Endothelial cell of umbilical vein (primary cell): ENCODE data around the gene RPS6KL1. TPM values are rescaled to one million over a fixed set of nuclear protein-coding genes. Genes with fewer than 3 reads are reported as not detected.

Experiments
- BruUV-seq: library from RNA; stranded (reverse); fragments of 400-500 nt; replicated peaks from 2 replicates; lab custom pipeline; 2021; lab: Mats Ljungman, UMichigan
- CTCF ChIA-PET: fragments of 300-600, 350-600 bp; sonication (Branson Sonifier 250); formaldehyde crosslinking; loops from one replicate; lab custom pipeline; 2021; ENCODE audit warnings: antibody characterized with exemption, inconsistent platforms; lab: Charles Lee
- POLR2A ChIA-PET: fragments of 300-600, 350-600 bp; sonication (Branson Sonifier 250); formaldehyde crosslinking; loops from one replicate; lab custom pipeline; 2021; ENCODE audit warnings: antibody characterized with exemption, inconsistent platforms; lab: Charles Lee
- DNase-seq: peaks from one replicate; pipeline ENCODE4 v3.0.0-alpha.2; 2011; ENCODE audit warnings: low read depth, low spot score
- FAIRE-seq: peaks from 2 replicates; lab custom pipeline; 2011; peaks lifted over from hg19 to GRCh38; lab: Jason Lieb, UNC
- H2AFZ ChIP-seq: 2 replicates; pipeline ENCODE4 v1.6.0; 2012; ENCODE audit warnings: low read depth, low read length, control low read depth, inconsistent platforms
- H3K27ac ChIP-seq: 2 replicates; pipeline ENCODE4 v1.5.1; 2011; ENCODE audit warnings: low read depth, mild to moderate bottlenecking, control low read depth, low read length, moderate library complexity; ENCODE audit not compliant: insufficient read depth
- H3K27me3 ChIP-seq, 2 experiments: 2 replicates each; pipeline versions ENCODE4 v1.6.0 to v1.6.1; 2011; ENCODE audit warnings: low read length in 2 of 2, mixed read lengths in 1 of 2; ENCODE audit not compliant: control insufficient read depth in 2 of 2, insufficient read depth in 2 of 2
- H3K36me3 ChIP-seq, 2 experiments: 2 replicates in 1 of 2; 3 replicates in 1 of 2; pipeline ENCODE4 v1.5.1; 2011; ENCODE audit warnings: low read length in 2 of 2, mild to moderate bottlenecking in 1 of 2, moderate library complexity in 1 of 2; ENCODE audit not compliant: control insufficient read depth in 2 of 2, insufficient read depth in 2 of 2; ENCODE audit errors: extremely low read depth in 1 of 2
- H3K4me1 ChIP-seq: 3 replicates; pipeline ENCODE4 v1.5.1; 2011; ENCODE audit warnings: mild to moderate bottlenecking, low read length; ENCODE audit not compliant: control insufficient read depth, insufficient read depth; ENCODE audit errors: extremely low read depth
- H3K4me2 ChIP-seq: 2 replicates; pipeline ENCODE4 v1.6.1; 2011; ENCODE audit warnings: low read length, control low read depth, mixed read lengths; ENCODE audit not compliant: insufficient read depth
- H3K4me3 ChIP-seq, 3 experiments: fragments of 200-600 bp in 1 of 3; sonication (generic), shearing (Covaris generic) in 1 of 3; replicated peaks in 1 of 3; 2 replicates each; pipeline ENCODE4 v1.5.1; 2011 to 2016; ENCODE audit warnings: control low read depth in 3 of 3, low read length in 3 of 3, mild to moderate bottlenecking in 2 of 3, inconsistent platforms in 1 of 3, low read depth in 1 of 3, moderate library complexity in 1 of 3; ENCODE audit not compliant: insufficient read depth in 1 of 3
- H3K79me2 ChIP-seq: 2 replicates; pipeline ENCODE4 v1.6.0; 2012; ENCODE audit warnings: low read length, inconsistent platforms; ENCODE audit not compliant: control insufficient read depth, insufficient read depth
- H3K9ac ChIP-seq: replicated peaks from 2 replicates; pipeline ENCODE3; 2011; ENCODE audit warnings: low read length, control low read depth; ENCODE audit not compliant: insufficient read depth; ENCODE audit errors: extremely low read depth
- H3K9me1 ChIP-seq: replicated peaks from 3 replicates; pipeline ENCODE4 v1.6.0; 2011; ENCODE audit warnings: mild to moderate bottlenecking, low read length; ENCODE audit not compliant: control insufficient read depth, insufficient read depth; ENCODE audit errors: extremely low read depth
- H3K9me3 ChIP-seq: replicated peaks from 2 replicates; pipeline ENCODE4 v1.5.1; 2012; ENCODE audit warnings: low read length, inconsistent platforms; ENCODE audit not compliant: control insufficient read depth, insufficient read depth
- H4K20me1 ChIP-seq: replicated peaks from 2 replicates; pipeline ENCODE3; 2011; ENCODE audit warnings: mild to moderate bottlenecking, low read length; ENCODE audit not compliant: control insufficient read depth, insufficient read depth; ENCODE audit errors: extremely low read depth
- EZH2 ChIP-seq: IDR thresholded peaks from 2 replicates; pipeline ENCODE4 v1.6.1; 2012; ENCODE audit warnings: borderline replicate concordance, low read depth, mild to moderate bottlenecking, moderate library complexity, low read length, inconsistent platforms; ENCODE audit not compliant: severe bottlenecking
- FOS ChIP-seq: IDR thresholded peaks from 2 replicates; pipeline ENCODE4 v1.6.1; 2011; ENCODE audit warnings: mild to moderate bottlenecking, low read length, moderate library complexity, borderline replicate concordance; ENCODE audit not compliant: insufficient read depth
- GATA2 ChIP-seq: IDR thresholded peaks from 2 replicates; pipeline ENCODE4 v1.7.0; 2011; ENCODE audit warnings: low read depth, mild to moderate bottlenecking, moderate library complexity, mixed read lengths, low read length; ENCODE audit not compliant: insufficient read length, insufficient read depth
- JUN ChIP-seq: IDR thresholded peaks from 2 replicates; pipeline ENCODE4 v1.6.1; 2011; ENCODE audit warnings: borderline replicate concordance, low read depth; ENCODE audit not compliant: insufficient read length, insufficient read depth
- MYC ChIP-seq: IDR thresholded peaks from one replicate; pipeline ENCODE4 v1.6.1; 2011; ENCODE audit warnings: mild to moderate bottlenecking, low read depth, low read length
- POLR2A ChIP-seq: IDR thresholded peaks from 2 replicates; pipeline ENCODE4 v1.6.1; 2012; ENCODE audit warnings: low read depth, mild to moderate bottlenecking, control low read depth, low read length
- POLR2AphosphoS5 ChIP-seq: IDR thresholded peaks from 2 replicates; pipeline ENCODE4 v1.6.1; 2012; ENCODE audit warnings: low read depth, mild to moderate bottlenecking, control low read depth, low read length, moderate library complexity; ENCODE audit not compliant: insufficient read depth
- dilution Hi-C: fragments of 300-500 bp; cut with MboI; formaldehyde crosslinking; loops from one replicate; pipeline ENCODE4 v1.15.0; 2019; ENCODE audit warnings: low sequenced_read_pairs; ENCODE audit not compliant: extremely low pct_ligation_motif_present
- intact Hi-C: fragments of 100-400 bp; cut with micrococcal nuclease; formaldehyde crosslinking; loops from one replicate; pipeline ENCODE4 v1.10.0; 2022
- polyA plus RNA-seq, 4 experiments: library from polyadenylated mRNA; depleted of rRNA in 3 of 4; stranded (reverse) in 3 of 4; unstranded in 1 of 4; fragments of >200 nt; gene quantifications; 2 replicates each; pipeline versions ENCODE4 v1.2.1 to v1.2.3, GENCODE V29; 2011 to 2012; ENCODE audit warnings: missing spikeins in 1 of 4
- total RNA-seq: library from RNA; stranded (reverse); gene quantifications from 2 replicates; pipeline ENCODE4 v1.2.3, GENCODE V29; 2021
- TF ChIP-seq, protein P1 (sequence below), 2 donors: IDR thresholded peaks; 1 replicate in 1 of 2; 2 replicates in 1 of 2; pipeline ENCODE4 v1.5.1; 2011; ENCODE audit warnings: low read length in 2 of 2, mild to moderate bottlenecking in 2 of 2, moderate library complexity in 2 of 2, control low read depth in 1 of 2, inconsistent platforms in 1 of 2, low read depth in 1 of 2; ENCODE audit not compliant: insufficient read depth in 1 of 2; ENCODE audit errors: extremely low read depth in 1 of 2
- TF ChIP-seq, protein P2 (sequence below): IDR thresholded peaks from 2 replicates; pipeline ENCODE4 v1.6.1; 2011; ENCODE audit not compliant: insufficient read depth, insufficient read length

Gene RPS6KL1
- total and polyA plus RNA-seq, 2 donors (not counting 3 experiments of a cell fraction or from before 2014, with no cell fraction given), result 10.2 to 23.8 TPM

DNA sequence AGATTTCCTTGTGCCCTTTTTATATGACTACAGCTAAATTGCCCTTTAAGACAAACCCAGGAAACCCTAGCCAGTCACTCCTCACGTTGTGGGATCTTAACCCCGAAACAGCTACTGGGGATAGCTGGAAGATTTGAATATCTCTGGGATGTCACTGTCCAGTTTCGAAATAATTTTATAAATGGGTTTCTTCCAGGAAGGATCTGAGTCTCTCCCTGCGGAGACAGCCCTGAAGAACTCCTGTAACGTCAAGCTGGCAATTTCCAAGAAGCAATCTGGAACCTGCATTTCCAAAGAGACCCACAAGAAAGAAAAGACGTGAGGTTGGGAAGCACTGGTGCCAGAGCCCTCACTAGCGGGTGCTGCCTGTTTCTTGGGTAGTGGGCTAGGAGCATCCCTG, 68.0 kb downstream of the RPS6KL1 start:
- H3K4me2 ChIP-seq, result no peak overlapping the region

More for the DNA sequence above, 68.0 kb downstream of the RPS6KL1 start:
- DNase-seq (no peak), FAIRE-seq (no peak)
- Histone ChIP-seq H3K27me3 (no peaks in the 10 kb centered on the region), H3K27ac (no peak overlapping the region), H3K4me1 (no peaks in the 10 kb centered on the region), H3K36me3 (no peaks in the 10 kb centered on the region), H2AFZ (no peak overlapping the region), H3K9me1 (no peaks in the 10 kb centered on the region), H3K4me3 (no peak overlapping the region), H4K20me1 (no peaks in the 10 kb centered on the region), H3K9me3 (no peaks in the 10 kb centered on the region), H3K9ac (no peak overlapping the region), H3K79me2 (no peaks in the 10 kb centered on the region)
- dilution Hi-C loops, result no loop called here
- no peak for TF ChIP-seq MYC
- TF ChIP-seq POLR2AphosphoS5, result no peak
- TF ChIP-seq, protein P1, sequence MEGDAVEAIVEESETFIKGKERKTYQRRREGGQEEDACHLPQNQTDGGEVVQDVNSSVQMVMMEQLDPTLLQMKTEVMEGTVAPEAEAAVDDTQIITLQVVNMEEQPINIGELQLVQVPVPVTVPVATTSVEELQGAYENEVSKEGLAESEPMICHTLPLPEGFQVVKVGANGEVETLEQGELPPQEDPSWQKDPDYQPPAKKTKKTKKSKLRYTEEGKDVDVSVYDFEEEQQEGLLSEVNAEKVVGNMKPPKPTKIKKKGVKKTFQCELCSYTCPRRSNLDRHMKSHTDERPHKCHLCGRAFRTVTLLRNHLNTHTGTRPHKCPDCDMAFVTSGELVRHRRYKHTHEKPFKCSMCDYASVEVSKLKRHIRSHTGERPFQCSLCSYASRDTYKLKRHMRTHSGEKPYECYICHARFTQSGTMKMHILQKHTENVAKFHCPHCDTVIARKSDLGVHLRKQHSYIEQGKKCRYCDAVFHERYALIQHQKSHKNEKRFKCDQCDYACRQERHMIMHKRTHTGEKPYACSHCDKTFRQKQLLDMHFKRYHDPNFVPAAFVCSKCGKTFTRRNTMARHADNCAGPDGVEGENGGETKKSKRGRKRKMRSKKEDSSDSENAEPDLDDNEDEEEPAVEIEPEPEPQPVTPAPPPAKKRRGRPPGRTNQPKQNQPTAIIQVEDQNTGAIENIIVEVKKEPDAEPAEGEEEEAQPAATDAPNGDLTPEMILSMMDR (IDR thresholded peaks at IDR 0.05; ENCODE audit: extremely low read depth in 1 of 2, insufficient read depth in 1 of 2, low read depth in 1 of 2, low read length in 2 of 2), result no peak
- no peak for TF ChIP-seq EZH2
- TF ChIP-seq JUN, result no peak
- no peak for TF ChIP-seq FOS
- no peak for TF ChIP-seq POLR2A
- no peak for TF ChIP-seq GATA2
- TF ChIP-seq, protein P2, sequence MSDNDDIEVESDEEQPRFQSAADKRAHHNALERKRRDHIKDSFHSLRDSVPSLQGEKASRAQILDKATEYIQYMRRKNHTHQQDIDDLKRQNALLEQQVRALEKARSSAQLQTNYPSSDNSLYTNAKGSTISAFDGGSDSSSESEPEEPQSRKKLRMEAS, result no peak
- ChIA-PET POLR2A (no interaction called here), CTCF (interaction anchor here (1.0 to 12.3 kb wide), 7 partner anchors 16 to 246 kb away, joined by 3 to 468 read pairs (median 4); partner anchors contain the start of gene LTBP2)
- intact Hi-C loops, result no loop called here
- BruUV-seq, result no TSS peak

Other genes starting within 250 kb of the RPS6KL1 start
- gene AREL1, start 210.2 kb downstream of the RPS6KL1 start, total RNA-seq, result 46.4 and 50.3 TPM in 2 replicates
- gene AREL1, start 210.2 kb downstream of the RPS6KL1 start, polyA plus RNA-seq, result 67.2 and 87.1 TPM in 2 replicates
- 57.8 and 58.2 TPM in 2 replicates for gene FCF1, start 210.1 kb downstream of the RPS6KL1 start, total RNA-seq
- 24.4 and 26.2 TPM in 2 replicates for gene FCF1, start 210.1 kb downstream of the RPS6KL1 start, polyA plus RNA-seq
- gene YLPM1, start 159.9 kb downstream of the RPS6KL1 start, total RNA-seq, result 81.0 and 85.7 TPM in 2 replicates
- gene YLPM1, start 159.9 kb downstream of the RPS6KL1 start, polyA plus RNA-seq, result 11.4 and 14.9 TPM in 2 replicates
- not detected in 2 replicates for gene PROX2, start 47.1 kb downstream of the RPS6KL1 start, total RNA-seq
- gene PROX2, start 47.1 kb downstream of the RPS6KL1 start, polyA plus RNA-seq, result 0.01 TPM in 1 of 2 replicates, not detected in the other
- 105 and 110 TPM in 2 replicates for gene DLST, start 41.3 kb downstream of the RPS6KL1 start, total RNA-seq
- 91.0 and 98.4 TPM in 2 replicates for gene DLST, start 41.3 kb downstream of the RPS6KL1 start, polyA plus RNA-seq
- 206 and 254 TPM in 2 replicates for gene PGF, start 32.3 kb upstream of the RPS6KL1 start, total RNA-seq
- 89.0 and 102 TPM in 2 replicates for gene PGF, start 32.3 kb upstream of the RPS6KL1 start, polyA plus RNA-seq
- 97.0 and 103 TPM in 2 replicates for gene EIF2B2, start 79.7 kb upstream of the RPS6KL1 start, total RNA-seq
- 143 and 146 TPM in 2 replicates for gene EIF2B2, start 79.7 kb upstream of the RPS6KL1 start, polyA plus RNA-seq
- 14.6 and 16.5 TPM in 2 replicates for gene MLH3, start 128.2 kb upstream of the RPS6KL1 start, total RNA-seq
- gene MLH3, start 128.2 kb upstream of the RPS6KL1 start, polyA plus RNA-seq, result 4.6 and 4.8 TPM in 2 replicates
- 34.2 and 37.5 TPM in 2 replicates for gene ACYP1, start 140.8 kb upstream of the RPS6KL1 start, total RNA-seq
- 17.4 and 30.2 TPM in 2 replicates for gene ACYP1, start 140.8 kb upstream of the RPS6KL1 start, polyA plus RNA-seq
- 0.91 and 3.6 TPM in 2 replicates for gene ZC2HC1C, start 146.4 kb upstream of the RPS6KL1 start, total RNA-seq
- 0.72 and 0.84 TPM in 2 replicates for gene ZC2HC1C, start 146.4 kb upstream of the RPS6KL1 start, polyA plus RNA-seq
- gene NEK9, start 203.8 kb upstream of the RPS6KL1 start, total RNA-seq, result 65.1 and 69.6 TPM in 2 replicates
- gene NEK9, start 203.8 kb upstream of the RPS6KL1 start, polyA plus RNA-seq, result 22.1 and 25.1 TPM in 2 replicates